Calu3 (cell line): ENCODE data around the gene ITGA2B. TPM values are rescaled to one million over a fixed set of nuclear protein-coding genes. Genes with fewer than 3 reads are reported as not detected.
"Not testable (repeated sequence)": the region's sequence is repeated elsewhere in the genome, so short reads cannot be mapped to it uniquely, and the experiment has no call there.

Source experiments
- BruUV-seq: library from RNA; stranded (reverse); fragments of 400-500 nt; replicated peaks from 2 replicates; lab custom pipeline; 2021; lab: Mats Ljungman, UMichigan
- CTCF ChIA-PET: fragments of 300-600 bp; sonication (Branson Sonifier 250); formaldehyde crosslinking; loops from one replicate; lab custom pipeline; 2022; ENCODE audit warnings: antibody characterized with exemption; lab: Charles Lee
- DNase-seq: peaks from one replicate; pipeline ENCODE4 v3.0.0; 2022
- H3K27ac Mint-ChIP-seq: one replicate; pipeline ENCODE4 v1.8.0; 2022; ENCODE audit warnings: mixed read lengths; ENCODE audit not compliant: unreplicated experiment
- H3K27me3 Mint-ChIP-seq: one replicate; pipeline ENCODE4 v1.8.0; 2022; ENCODE audit warnings: mixed read lengths; ENCODE audit not compliant: unreplicated experiment
- H3K36me3 Mint-ChIP-seq: one replicate; pipeline ENCODE4 v1.8.0; 2022; ENCODE audit warnings: mild to moderate bottlenecking, moderate library complexity, mixed read lengths; ENCODE audit not compliant: insufficient read depth, unreplicated experiment
- H3K4me1 Mint-ChIP-seq: one replicate; pipeline ENCODE4 v1.8.0; 2022; ENCODE audit warnings: mild to moderate bottlenecking, low read depth, mixed read lengths; ENCODE audit not compliant: unreplicated experiment
- H3K4me3 Mint-ChIP-seq: one replicate; pipeline ENCODE4 v1.8.0; 2022; ENCODE audit warnings: mild to moderate bottlenecking, low read depth, moderate library complexity, mixed read lengths; ENCODE audit not compliant: unreplicated experiment
- H3K9me3 Mint-ChIP-seq: one replicate; pipeline ENCODE4 v1.8.0; 2022; ENCODE audit warnings: low read depth, mixed read lengths; ENCODE audit not compliant: unreplicated experiment
- CTCF ChIP-seq: fragments of 200-600 bp; IDR thresholded peaks from one replicate; pipeline ENCODE4 v1.8.0; 2022; ENCODE audit warnings: antibody characterized with exemption; ENCODE audit not compliant: unreplicated experiment
- intact Hi-C: fragments of 100-400 bp; cut with micrococcal nuclease; formaldehyde crosslinking; loops from one replicate; pipeline ENCODE4 v1.10.0; 2022; ENCODE audit not compliant: unreplicated experiment
- total RNA-seq: library from RNA; stranded (reverse); gene quantifications from 2 replicates; pipeline ENCODE4 v1.2.3, GENCODE V29; 2022

Gene ITGA2B
- total RNA-seq, 1 experiment from 2014 or later: 1.6 TPM

GRCh38 chr17:44372036-44372435, 17.4 kb downstream of the ITGA2B start:
- no peaks in the 10 kb centered on the region for H3K36me3 Mint-ChIP-seq
- intact Hi-C loops: no loop called here
- BruUV-seq: no TSS peak
- CTCF ChIA-PET: interaction anchor here (0.5 kb wide), 1 partner anchor 128 kb away, joined by 6 read pairs; no protein-coding TSS in a partner anchor
- H3K4me3 Mint-ChIP-seq: no peak overlapping the region
- no peak overlapping the region for H3K27ac Mint-ChIP-seq
- H3K9me3 Mint-ChIP-seq: no peaks in the 10 kb centered on the region
- TF ChIP-seq CTCF: no peak
- H3K4me1 Mint-ChIP-seq: no peaks in the 10 kb centered on the region
- no peak for DNase-seq
- H3K27me3 Mint-ChIP-seq: peaks cover 49% of the 10 kb centered on the region

- H3K27ac Mint-ChIP-seq, CTCF ChIA-PET, H3K36me3 Mint-ChIP-seq, DNase-seq, BruUV-seq, H3K4me3 Mint-ChIP-seq, H3K4me1 Mint-ChIP-seq, H3K9me3 Mint-ChIP-seq, intact Hi-C loops: not testable (repeated sequence)
- H3K27me3 Mint-ChIP-seq: peaks cover 72% of the 10 kb centered on the region
Measured at GRCh38 chr17:44369414-44370023, 19.9 kb downstream of the ITGA2B start.

GRCh38 chr17:44368391-44369243, 20.8 kb downstream of the ITGA2B start:
- intact Hi-C loops, H3K4me1 Mint-ChIP-seq, H3K4me3 Mint-ChIP-seq, CTCF ChIA-PET, H3K27ac Mint-ChIP-seq, DNase-seq, H3K36me3 Mint-ChIP-seq, H3K9me3 Mint-ChIP-seq, BruUV-seq: not testable (repeated sequence)
- H3K27me3 Mint-ChIP-seq: peaks cover 67% of the 10 kb centered on the region

- intact Hi-C loops: no loop called here
- CTCF ChIA-PET: interaction anchor here (0.7 to 1.6 kb wide), 2 partner anchors 9 to 14 kb away, joined by 3 to 6 read pairs; no protein-coding TSS in a partner anchor
- TF ChIP-seq CTCF: no peak
- H3K4me1 Mint-ChIP-seq: no peaks in the 10 kb centered on the region
- H3K27me3 Mint-ChIP-seq: peaks cover 65% of the 10 kb centered on the region
- H3K4me3 Mint-ChIP-seq: no peak overlapping the region
- BruUV-seq: no TSS peak
- no peak for DNase-seq
- H3K27ac Mint-ChIP-seq: no peak overlapping the region
- no peaks in the 10 kb centered on the region for H3K36me3 Mint-ChIP-seq
- H3K9me3 Mint-ChIP-seq: no peaks in the 10 kb centered on the region
Measured at GRCh38 chr17:44367231-44367979, 22.0 kb downstream of the ITGA2B start.

- H3K27ac Mint-ChIP-seq, BruUV-seq, H3K9me3 Mint-ChIP-seq, CTCF ChIA-PET, intact Hi-C loops, H3K36me3 Mint-ChIP-seq, H3K4me3 Mint-ChIP-seq, H3K4me1 Mint-ChIP-seq, DNase-seq: not testable (repeated sequence)
- peaks cover 73% of the 10 kb centered on the region for H3K27me3 Mint-ChIP-seq
Measured at GRCh38 chr17:44365051-44365450, 24.4 kb downstream of the ITGA2B start.
